ENCODE measurements around the gene DRD3.

DNA sequence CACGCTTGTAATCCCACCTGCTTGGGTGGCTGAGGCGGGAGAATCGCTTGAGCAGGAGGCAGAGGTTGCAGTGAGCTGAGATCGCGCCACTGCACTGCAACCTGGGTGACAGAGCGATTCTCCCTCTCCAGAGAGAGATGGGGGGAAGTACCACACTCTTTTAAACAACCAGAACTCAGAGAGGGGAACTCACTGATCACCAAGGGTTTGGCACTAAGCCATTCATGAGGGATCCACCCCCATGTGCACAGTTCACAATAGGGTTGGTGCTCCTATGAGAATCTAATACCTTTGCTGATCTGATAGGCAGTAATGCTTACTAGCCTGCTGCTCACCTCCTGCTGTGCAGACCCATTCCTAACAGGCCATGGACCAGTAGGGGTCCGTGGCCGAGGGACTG, 70.7 kb downstream of the DRD3 start:
- TF ChIP-seq, protein P1, sequence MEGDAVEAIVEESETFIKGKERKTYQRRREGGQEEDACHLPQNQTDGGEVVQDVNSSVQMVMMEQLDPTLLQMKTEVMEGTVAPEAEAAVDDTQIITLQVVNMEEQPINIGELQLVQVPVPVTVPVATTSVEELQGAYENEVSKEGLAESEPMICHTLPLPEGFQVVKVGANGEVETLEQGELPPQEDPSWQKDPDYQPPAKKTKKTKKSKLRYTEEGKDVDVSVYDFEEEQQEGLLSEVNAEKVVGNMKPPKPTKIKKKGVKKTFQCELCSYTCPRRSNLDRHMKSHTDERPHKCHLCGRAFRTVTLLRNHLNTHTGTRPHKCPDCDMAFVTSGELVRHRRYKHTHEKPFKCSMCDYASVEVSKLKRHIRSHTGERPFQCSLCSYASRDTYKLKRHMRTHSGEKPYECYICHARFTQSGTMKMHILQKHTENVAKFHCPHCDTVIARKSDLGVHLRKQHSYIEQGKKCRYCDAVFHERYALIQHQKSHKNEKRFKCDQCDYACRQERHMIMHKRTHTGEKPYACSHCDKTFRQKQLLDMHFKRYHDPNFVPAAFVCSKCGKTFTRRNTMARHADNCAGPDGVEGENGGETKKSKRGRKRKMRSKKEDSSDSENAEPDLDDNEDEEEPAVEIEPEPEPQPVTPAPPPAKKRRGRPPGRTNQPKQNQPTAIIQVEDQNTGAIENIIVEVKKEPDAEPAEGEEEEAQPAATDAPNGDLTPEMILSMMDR (conservative IDR thresholded peaks at IDR 0.05; ENCODE audit: low read length), result no peak
- no peak for TF ChIP-seq EZH2phosphoT487 (IDR thresholded peaks at IDR 0.05; ENCODE audit: borderline replicate concordance, low read depth, low read length)
